Left ventricle myocardium inferior (tissue), 1 donor: Measurements from ENCODE around the gene LTO1. TPM values are rescaled to one million over a fixed set of nuclear protein-coding genes. Genes with fewer than 3 reads are reported as not detected.

ENCODE experiments used
- DNase-seq: peaks from one replicate; pipeline ENCODE4 v3.0.0-alpha.2; 2020
- H3K27ac ChIP-seq: fragments of 200-600 bp; replicated peaks from 2 replicates; pipeline ENCODE4 v1.8.0; 2021
- H3K27me3 ChIP-seq: fragments of 200-600 bp; 2 replicates; pipeline ENCODE4 v1.8.0; 2021; ENCODE audit warnings: low read depth
- H3K36me3 ChIP-seq: fragments of 200-600 bp; 2 replicates; pipeline ENCODE4 v1.8.0; 2021
- H3K4me1 ChIP-seq: fragments of 200-600 bp; 2 replicates; pipeline ENCODE4 v1.8.0; 2021
- H3K4me3 ChIP-seq: fragments of 200-600 bp; 2 replicates; pipeline ENCODE4 v1.8.0; 2021; ENCODE audit warnings: mild to moderate bottlenecking, moderate library complexity
- H3K9me3 ChIP-seq: fragments of 200-600 bp; replicated peaks from 2 replicates; pipeline ENCODE4 v1.8.0; 2021
- intact Hi-C: fragments of 100-400 bp; cut with micrococcal nuclease; formaldehyde crosslinking; loops from one replicate; pipeline ENCODE4 v1.11.0; 2022
- total RNA-seq: library from RNA; stranded (reverse); fragmentation: NEBNext Ultra II Directional; extraction: Animal tissue kit (Norgen Biotek cat#: 25700); gene quantifications from one replicate; pipeline ENCODE4 v1.2.1, GENCODE V29; 2021
- TF ChIP-seq, protein P1 (sequence below): fragments of 200-600 bp; IDR thresholded peaks from 2 replicates; pipeline ENCODE4 v1.8.0; 2021; ENCODE audit warnings: antibody characterized with exemption, mild to moderate bottlenecking, borderline replicate concordance
- donor health status: DM: no; HTN: yes; CAD: no; lungs with severe emphysema.

LTO1 gene
- total RNA-seq, 1 donor from 2014 or later: 8.9 TPM

DNA sequence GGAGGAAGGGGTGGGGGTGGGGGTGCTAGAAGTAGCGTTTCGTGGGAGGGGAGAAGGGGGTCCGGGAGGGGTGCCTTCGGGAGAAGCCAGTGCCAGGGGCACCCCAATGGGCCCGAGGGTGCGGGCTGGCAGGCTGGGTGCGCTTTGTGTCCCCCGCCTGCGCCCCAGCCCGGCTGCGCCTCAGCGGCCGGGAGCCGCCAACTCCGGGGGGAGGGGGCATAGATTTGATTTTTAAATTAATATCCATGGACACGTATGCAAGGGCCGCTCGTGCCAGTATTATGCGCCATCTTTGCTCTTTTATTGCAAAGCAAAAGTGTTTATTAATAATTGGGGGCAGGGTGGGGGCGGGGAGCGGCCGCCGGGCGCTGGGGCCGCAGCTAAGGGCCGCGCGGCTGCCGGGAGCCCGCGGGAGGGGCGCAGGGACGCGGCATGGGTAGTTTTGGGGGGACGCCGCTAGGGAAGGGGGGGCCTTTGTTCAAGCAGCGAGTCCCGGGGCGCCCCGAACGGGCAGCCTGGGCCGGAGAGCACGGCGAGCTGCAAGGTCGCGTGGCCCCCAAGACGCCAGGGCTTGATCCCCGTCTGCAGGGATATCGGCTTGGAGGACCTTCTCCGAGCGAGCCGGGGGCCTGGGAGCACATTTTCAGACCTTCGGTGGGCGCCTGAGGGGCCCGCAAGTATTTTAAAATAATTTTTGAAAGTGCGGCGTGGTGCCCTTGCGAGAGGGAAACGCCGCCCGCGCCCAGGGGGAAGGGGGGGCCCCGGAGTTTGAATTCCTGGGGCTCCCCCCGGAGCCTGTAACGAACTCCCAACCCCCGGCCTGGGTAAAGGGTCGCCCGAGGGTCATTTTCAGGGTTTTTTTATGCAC, 33.2 kb downstream of the LTO1 start:
- Histone ChIP-seq H3K4me1 (peaks cover 97% of the 10 kb centered on the region), H3K27me3 (peaks cover 9% of the 10 kb centered on the region), H3K36me3 (peaks cover 22% of the 10 kb centered on the region), H3K9me3 (no peaks in the 10 kb centered on the region), H3K4me3 (peak overlapping the region; percentile 96), H3K27ac (peak overlapping the region; percentile 99)
- TF ChIP-seq, protein P1, sequence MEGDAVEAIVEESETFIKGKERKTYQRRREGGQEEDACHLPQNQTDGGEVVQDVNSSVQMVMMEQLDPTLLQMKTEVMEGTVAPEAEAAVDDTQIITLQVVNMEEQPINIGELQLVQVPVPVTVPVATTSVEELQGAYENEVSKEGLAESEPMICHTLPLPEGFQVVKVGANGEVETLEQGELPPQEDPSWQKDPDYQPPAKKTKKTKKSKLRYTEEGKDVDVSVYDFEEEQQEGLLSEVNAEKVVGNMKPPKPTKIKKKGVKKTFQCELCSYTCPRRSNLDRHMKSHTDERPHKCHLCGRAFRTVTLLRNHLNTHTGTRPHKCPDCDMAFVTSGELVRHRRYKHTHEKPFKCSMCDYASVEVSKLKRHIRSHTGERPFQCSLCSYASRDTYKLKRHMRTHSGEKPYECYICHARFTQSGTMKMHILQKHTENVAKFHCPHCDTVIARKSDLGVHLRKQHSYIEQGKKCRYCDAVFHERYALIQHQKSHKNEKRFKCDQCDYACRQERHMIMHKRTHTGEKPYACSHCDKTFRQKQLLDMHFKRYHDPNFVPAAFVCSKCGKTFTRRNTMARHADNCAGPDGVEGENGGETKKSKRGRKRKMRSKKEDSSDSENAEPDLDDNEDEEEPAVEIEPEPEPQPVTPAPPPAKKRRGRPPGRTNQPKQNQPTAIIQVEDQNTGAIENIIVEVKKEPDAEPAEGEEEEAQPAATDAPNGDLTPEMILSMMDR: no peak
- DNase-seq: no peak
- intact Hi-C loops: loop anchor here (5.0 kb wide), 1 partner anchor 350 kb away; the partner anchor contains the start of gene MYEOV

DNA sequence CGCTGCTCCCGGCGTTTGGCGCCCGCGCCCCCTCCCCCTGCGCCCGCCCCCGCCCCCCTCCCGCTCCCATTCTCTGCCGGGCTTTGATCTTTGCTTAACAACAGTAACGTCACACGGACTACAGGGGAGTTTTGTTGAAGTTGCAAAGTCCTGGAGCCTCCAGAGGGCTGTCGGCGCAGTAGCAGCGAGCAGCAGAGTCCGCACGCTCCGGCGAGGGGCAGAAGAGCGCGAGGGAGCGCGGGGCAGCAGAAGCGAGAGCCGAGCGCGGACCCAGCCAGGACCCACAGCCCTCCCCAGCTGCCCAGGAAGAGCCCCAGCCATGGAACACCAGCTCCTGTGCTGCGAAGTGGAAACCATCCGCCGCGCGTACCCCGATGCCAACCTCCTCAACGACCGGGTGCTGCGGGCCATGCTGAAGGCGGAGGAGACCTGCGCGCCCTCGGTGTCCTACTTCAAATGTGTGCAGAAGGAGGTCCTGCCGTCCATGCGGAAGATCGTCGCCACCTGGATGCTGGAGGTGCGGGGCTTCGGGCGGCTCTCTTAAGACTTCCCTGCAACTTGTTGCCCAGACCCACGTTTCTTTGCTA, 34.1 kb downstream of the LTO1 start, which contains the start of gene CCND1:
TSS of gene CCND1 (plus strand) at position 162 of the 587 bp plus-strand sequence. CDS start at position 320, 158 bp downstream.
- peaks cover 9% of the 10 kb centered on the region for H3K27me3 ChIP-seq
- peak within 1 kb of the TSS; percentile 99 for H3K27ac ChIP-seq
- peak within 1 kb of the TSS; percentile 96 for H3K4me3 ChIP-seq
- H3K4me1 ChIP-seq: peaks cover 97% of the 10 kb centered on the region
- peaks cover 22% of the 10 kb centered on the region for H3K36me3 ChIP-seq
- TF ChIP-seq, protein P1: peak; percentile 36
- H3K9me3 ChIP-seq: no peaks in the 10 kb centered on the region
- intact Hi-C loops: loop anchor here (5.0 kb wide), 1 partner anchor 349 kb away; the partner anchor contains the start of gene MYEOV
- DNase-seq: peak; percentile 76

DNA sequence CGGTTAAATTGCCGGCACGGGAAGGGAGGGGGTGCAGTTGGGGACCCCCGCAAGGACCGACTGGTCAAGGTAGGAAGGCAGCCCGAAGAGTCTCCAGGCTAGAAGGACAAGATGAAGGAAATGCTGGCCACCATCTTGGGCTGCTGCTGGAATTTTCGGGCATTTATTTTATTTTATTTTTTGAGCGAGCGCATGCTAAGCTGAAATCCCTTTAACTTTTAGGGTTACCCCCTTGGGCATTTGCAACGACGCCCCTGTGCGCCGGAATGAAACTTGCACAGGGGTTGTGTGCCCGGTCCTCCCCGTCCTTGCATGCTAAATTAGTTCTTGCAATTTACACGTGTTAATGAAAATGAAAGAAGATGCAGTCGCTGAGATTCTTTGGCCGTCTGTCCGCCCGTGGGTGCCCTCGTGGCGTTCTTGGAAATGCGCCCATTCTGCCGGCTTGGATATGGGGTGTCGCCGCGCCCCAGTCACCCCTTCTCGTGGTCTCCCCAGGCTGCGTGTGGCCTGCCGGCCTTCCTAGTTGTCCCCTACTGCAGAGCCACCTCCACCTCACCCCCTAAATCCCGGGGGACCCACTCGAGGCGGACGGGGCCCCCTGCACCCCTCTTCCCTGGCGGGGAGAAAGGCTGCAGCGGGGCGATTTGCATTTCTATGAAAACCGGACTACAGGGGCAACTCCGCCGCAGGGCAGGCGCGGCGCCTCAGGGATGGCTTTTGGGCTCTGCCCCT, 34.7 kb downstream of the LTO1 start:
- TF ChIP-seq, protein P1: no peak
- H3K9me3 ChIP-seq: no peaks in the 10 kb centered on the region
- H3K4me3 ChIP-seq: peak overlapping the region; percentile 96
- intact Hi-C loops: loop anchor here (5.0 kb wide), 1 partner anchor 348 kb away; the partner anchor contains the start of gene MYEOV
- H3K27me3 ChIP-seq: peaks cover 9% of the 10 kb centered on the region
- H3K4me1 ChIP-seq: peaks cover 95% of the 10 kb centered on the region
- peak; percentile 44 for DNase-seq
- H3K36me3 ChIP-seq: peaks cover 17% of the 10 kb centered on the region
- H3K27ac ChIP-seq: peak overlapping the region; percentile 99

DNA sequence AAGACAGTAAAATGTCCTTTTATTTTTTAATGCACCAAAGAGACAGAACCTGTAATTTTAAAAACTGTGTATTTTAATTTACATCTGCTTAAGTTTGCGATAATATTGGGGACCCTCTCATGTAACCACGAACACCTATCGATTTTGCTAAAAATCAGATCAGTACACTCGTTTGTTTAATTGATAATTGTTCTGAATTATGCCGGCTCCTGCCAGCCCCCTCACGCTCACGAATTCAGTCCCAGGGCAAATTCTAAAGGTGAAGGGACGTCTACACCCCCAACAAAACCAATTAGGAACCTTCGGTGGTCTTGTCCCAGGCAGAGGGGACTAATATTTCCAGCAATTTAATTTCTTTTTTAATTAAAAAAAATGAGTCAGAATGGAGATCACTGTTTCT, 35.3 kb downstream of the LTO1 start:
- Histone ChIP-seq H3K4me1 (peaks cover 92% of the 10 kb centered on the region), H3K27ac (peak overlapping the region; percentile 99), H3K27me3 (peaks cover 9% of the 10 kb centered on the region), H3K36me3 (peaks cover 11% of the 10 kb centered on the region), H3K9me3 (no peaks in the 10 kb centered on the region), H3K4me3 (peak overlapping the region; percentile 96)
- intact Hi-C loops: loop anchor here (5.0 kb wide), 1 partner anchor 348 kb away; the partner anchor contains the start of gene MYEOV
- DNase-seq: no peak
- TF ChIP-seq, protein P1: no peak
